ENCODE data around the gene L3MBTL4.

The L3MBTL4 gene

GRCh38 chr18:5937795-5938194 is 476.9 kb downstream of the L3MBTL4 start:
- no CpG with 5 or more reads among the region's 3 CpGs for WGBS (ENCODE audit: extremely low coverage, insufficient coverage, low lambda C conversion rate)
- Histone ChIP-seq H3K4me1 (ENCODE audit: control insufficient read depth, low read depth, low read length) (peaks cover 2% of the 10 kb centered on the region), H3K4ac (ENCODE audit: low read depth, low read length) (no peak overlapping the region), H3K27me3 (ENCODE audit: insufficient read depth, low read length, poor library complexity) (no peaks in the 10 kb centered on the region), H3K79me2 (ENCODE audit: control insufficient read depth, insufficient read depth, low read length) (no peaks in the 10 kb centered on the region), H3K23ac (ENCODE audit: low read length) (no peak overlapping the region), H4K8ac (ENCODE audit: low read depth, low read length) (no peak overlapping the region), H3K79me1 (ENCODE audit: low read length) (no peaks in the 10 kb centered on the region), H3K36me3 (ENCODE audit: control insufficient read depth, insufficient read depth, low read length) (no peaks in the 10 kb centered on the region), H3K27ac (ENCODE audit: low read depth, low read length) (no peak overlapping the region), H2BK15ac (replicated peaks; ENCODE audit: low read depth) (no peak overlapping the region), H3K4me3 (ENCODE audit: low read length) (no peak overlapping the region), H3K18ac (ENCODE audit: low read length) (no peak overlapping the region), H2BK5ac (ENCODE audit: low read length) (no peak overlapping the region), H3K4me2 (ENCODE audit: low read length) (no peak overlapping the region), H2BK120ac (ENCODE audit: low read depth, low read length) (no peak overlapping the region), H2AK5ac (ENCODE audit: low read length) (no peak overlapping the region), H3K56ac (ENCODE audit: low read length) (no peak overlapping the region), H3K9ac (ENCODE audit: low read length) (no peak overlapping the region), H4K5ac (ENCODE audit: low read length) (no peak overlapping the region)
- no peak for DNase-seq

- H3K79me1 ChIP-seq (ENCODE audit: low read length): no peaks in the 10 kb centered on the region
- DNase-seq: no peak
- no peak overlapping the region for H3K4me3 ChIP-seq (ENCODE audit: low read length)
- H3K4me2 ChIP-seq (ENCODE audit: low read length): no peak overlapping the region
- H3K18ac ChIP-seq (ENCODE audit: low read length): no peak overlapping the region
- H4K5ac ChIP-seq (ENCODE audit: low read length): no peak overlapping the region
- H2BK5ac ChIP-seq (ENCODE audit: low read length): no peak overlapping the region
- H2BK15ac ChIP-seq (replicated peaks; ENCODE audit: low read depth): no peak overlapping the region
- H3K56ac ChIP-seq (ENCODE audit: low read length): no peak overlapping the region
- H3K27me3 ChIP-seq (ENCODE audit: insufficient read depth, low read length, poor library complexity): no peaks in the 10 kb centered on the region
- no peaks in the 10 kb centered on the region for H3K36me3 ChIP-seq (ENCODE audit: control insufficient read depth, insufficient read depth, low read length)
- no peak overlapping the region for H2BK120ac ChIP-seq (ENCODE audit: low read depth, low read length)
- H3K27ac ChIP-seq (ENCODE audit: low read depth, low read length): no peak overlapping the region
- H2AK5ac ChIP-seq (ENCODE audit: low read length): no peak overlapping the region
- H3K9ac ChIP-seq (ENCODE audit: low read length): no peak overlapping the region
- WGBS (ENCODE audit: extremely low coverage, insufficient coverage, low lambda C conversion rate): no CpG with 5 or more reads among the region's 7 CpGs
- no peaks in the 10 kb centered on the region for H3K79me2 ChIP-seq (ENCODE audit: control insufficient read depth, insufficient read depth, low read length)
- no peak overlapping the region for H3K4ac ChIP-seq (ENCODE audit: low read depth, low read length)
- H3K4me1 ChIP-seq (ENCODE audit: control insufficient read depth, low read depth, low read length): peaks cover 2% of the 10 kb centered on the region
- H4K8ac ChIP-seq (ENCODE audit: low read depth, low read length): no peak overlapping the region
- no peak overlapping the region for H3K23ac ChIP-seq (ENCODE audit: low read length)
These were observed 477.6 kb downstream of the L3MBTL4 start for GRCh38 chr18:5937121-5937520.

- H3K56ac ChIP-seq (ENCODE audit: low read length): no peak overlapping the region
These were observed 483.9 kb downstream of the L3MBTL4 start for GRCh38 chr18:5930789-5931188.

GRCh38 chr18:5918205-5918858 is 496.4 kb downstream of the L3MBTL4 start:
- no peak overlapping the region for H3K27ac ChIP-seq (ENCODE audit: low read depth, low read length)
- no peak overlapping the region for H4K8ac ChIP-seq (ENCODE audit: low read depth, low read length)
- H2BK120ac ChIP-seq (ENCODE audit: low read depth, low read length): no peak overlapping the region
- H3K9ac ChIP-seq (ENCODE audit: low read length): no peak overlapping the region
- H3K23ac ChIP-seq (ENCODE audit: low read length): no peak overlapping the region
- H3K27me3 ChIP-seq (ENCODE audit: insufficient read depth, low read length, poor library complexity): no peaks in the 10 kb centered on the region
- no peak overlapping the region for H3K18ac ChIP-seq (ENCODE audit: low read length)
- no peak overlapping the region for H2AK5ac ChIP-seq (ENCODE audit: low read length)
- no peaks in the 10 kb centered on the region for H3K4me1 ChIP-seq (ENCODE audit: control insufficient read depth, low read depth, low read length)
- no peaks in the 10 kb centered on the region for H3K79me1 ChIP-seq (ENCODE audit: low read length)
- H3K4ac ChIP-seq (ENCODE audit: low read depth, low read length): no peak overlapping the region
- no peak overlapping the region for H2BK5ac ChIP-seq (ENCODE audit: low read length)
- WGBS (ENCODE audit: extremely low coverage, insufficient coverage, low lambda C conversion rate): no CpG with 5 or more reads among the region's 3 CpGs
- H3K4me3 ChIP-seq (ENCODE audit: low read length): no peak overlapping the region
- no peak for DNase-seq
- H3K4me2 ChIP-seq (ENCODE audit: low read length): no peak overlapping the region
- no peak overlapping the region for H4K5ac ChIP-seq (ENCODE audit: low read length)
- H2BK15ac ChIP-seq (replicated peaks; ENCODE audit: low read depth): no peak overlapping the region
- H3K36me3 ChIP-seq (ENCODE audit: control insufficient read depth, insufficient read depth, low read length): no peaks in the 10 kb centered on the region
- H3K56ac ChIP-seq (ENCODE audit: low read length): no peak overlapping the region
- H3K79me2 ChIP-seq (ENCODE audit: control insufficient read depth, insufficient read depth, low read length): no peaks in the 10 kb centered on the region

More at GRCh38 chr18:5930789-5931188, 483.9 kb downstream of the L3MBTL4 start:
- no peak for DNase-seq
- Histone ChIP-seq H3K4me3 (ENCODE audit: low read length) (no peak overlapping the region), H3K9ac (ENCODE audit: low read length) (no peak overlapping the region), H3K18ac (ENCODE audit: low read length) (no peak overlapping the region), H3K79me1 (ENCODE audit: low read length) (no peaks in the 10 kb centered on the region), H2BK15ac (replicated peaks; ENCODE audit: low read depth) (no peak overlapping the region), H2BK120ac (ENCODE audit: low read depth, low read length) (no peak overlapping the region), H2BK5ac (ENCODE audit: low read length) (no peak overlapping the region), H3K4me1 (ENCODE audit: control insufficient read depth, low read depth, low read length) (no peaks in the 10 kb centered on the region), H2AK5ac (ENCODE audit: low read length) (no peak overlapping the region), H3K36me3 (ENCODE audit: control insufficient read depth, insufficient read depth, low read length) (no peaks in the 10 kb centered on the region), H4K5ac (ENCODE audit: low read length) (no peak overlapping the region), H4K8ac (ENCODE audit: low read depth, low read length) (no peak overlapping the region), H3K79me2 (ENCODE audit: control insufficient read depth, insufficient read depth, low read length) (no peaks in the 10 kb centered on the region), H3K4ac (ENCODE audit: low read depth, low read length) (no peak overlapping the region), H3K27ac (ENCODE audit: low read depth, low read length) (no peak overlapping the region), H3K4me2 (ENCODE audit: low read length) (no peak overlapping the region), H3K27me3 (ENCODE audit: insufficient read depth, low read length, poor library complexity) (no peaks in the 10 kb centered on the region), H3K23ac (ENCODE audit: low read length) (no peak overlapping the region)
- WGBS (ENCODE audit: extremely low coverage, insufficient coverage, low lambda C conversion rate): no CpG with 5 or more reads among the region's 2 CpGs

DNA sequence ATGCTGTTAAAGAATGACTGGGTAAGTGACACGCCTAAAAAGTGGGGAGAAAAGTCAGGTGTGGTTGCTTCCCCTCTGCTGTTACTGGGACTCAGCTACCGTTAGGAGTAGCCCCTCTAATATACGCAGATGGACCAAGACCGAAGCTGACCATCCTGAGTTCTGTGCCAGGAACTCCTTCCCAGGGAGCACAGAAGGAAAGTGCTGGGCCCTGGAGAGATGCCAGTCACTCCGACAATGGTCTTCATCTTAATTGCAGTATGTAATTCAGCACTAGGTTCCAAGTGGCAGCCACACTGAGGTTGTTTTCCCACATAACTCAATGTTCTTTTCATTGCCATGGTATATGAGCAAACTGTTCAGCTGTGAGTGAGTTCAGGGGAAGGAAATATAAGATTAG is 499.8 kb downstream of the L3MBTL4 start:
- H3K4me3 ChIP-seq (ENCODE audit: low read length): no peak overlapping the region
- no peak overlapping the region for H2BK120ac ChIP-seq (ENCODE audit: low read depth, low read length)
- H4K5ac ChIP-seq (ENCODE audit: low read length): no peak overlapping the region
- H3K23ac ChIP-seq (ENCODE audit: low read length): no peak overlapping the region
- H3K9ac ChIP-seq (ENCODE audit: low read length): no peak overlapping the region
- H3K56ac ChIP-seq (ENCODE audit: low read length): no peak overlapping the region
- H3K4ac ChIP-seq (ENCODE audit: low read depth, low read length): no peak overlapping the region
- no peak overlapping the region for H2AK5ac ChIP-seq (ENCODE audit: low read length)
- H3K27me3 ChIP-seq (ENCODE audit: insufficient read depth, low read length, poor library complexity): no peaks in the 10 kb centered on the region
- WGBS (ENCODE audit: extremely low coverage, insufficient coverage, low lambda C conversion rate): no CpG with 5 or more reads among the region's 5 CpGs
- H3K79me2 ChIP-seq (ENCODE audit: control insufficient read depth, insufficient read depth, low read length): no peaks in the 10 kb centered on the region
- DNase-seq: no peak
- no peak overlapping the region for H3K27ac ChIP-seq (ENCODE audit: low read depth, low read length)
- H3K79me1 ChIP-seq (ENCODE audit: low read length): no peaks in the 10 kb centered on the region
- no peak overlapping the region for H3K18ac ChIP-seq (ENCODE audit: low read length)
- no peak overlapping the region for H3K4me2 ChIP-seq (ENCODE audit: low read length)
- no peaks in the 10 kb centered on the region for H3K36me3 ChIP-seq (ENCODE audit: control insufficient read depth, insufficient read depth, low read length)
- no peak overlapping the region for H4K8ac ChIP-seq (ENCODE audit: low read depth, low read length)
- no peak overlapping the region for H2BK5ac ChIP-seq (ENCODE audit: low read length)
- H3K4me1 ChIP-seq (ENCODE audit: control insufficient read depth, low read depth, low read length): no peaks in the 10 kb centered on the region
- no peak overlapping the region for H2BK15ac ChIP-seq (replicated peaks; ENCODE audit: low read depth)

GRCh38 chr18:5914016-5914415 is 500.7 kb downstream of the L3MBTL4 start:
- Histone ChIP-seq H2BK5ac (ENCODE audit: low read length) (no peak overlapping the region), H2AK5ac (ENCODE audit: low read length) (no peak overlapping the region), H3K4me3 (ENCODE audit: low read length) (no peak overlapping the region), H3K23ac (ENCODE audit: low read length) (no peak overlapping the region), H3K36me3 (ENCODE audit: control insufficient read depth, insufficient read depth, low read length) (no peaks in the 10 kb centered on the region), H3K27me3 (ENCODE audit: insufficient read depth, low read length, poor library complexity) (no peaks in the 10 kb centered on the region), H4K5ac (ENCODE audit: low read length) (no peak overlapping the region), H3K9ac (ENCODE audit: low read length) (no peak overlapping the region), H3K4me2 (ENCODE audit: low read length) (no peak overlapping the region), H2BK15ac (replicated peaks; ENCODE audit: low read depth) (no peak overlapping the region), H3K56ac (ENCODE audit: low read length) (no peak overlapping the region), H3K27ac (ENCODE audit: low read depth, low read length) (no peak overlapping the region), H3K4me1 (ENCODE audit: control insufficient read depth, low read depth, low read length) (no peaks in the 10 kb centered on the region), H3K79me1 (ENCODE audit: low read length) (no peaks in the 10 kb centered on the region), H3K79me2 (ENCODE audit: control insufficient read depth, insufficient read depth, low read length) (no peaks in the 10 kb centered on the region), H2BK120ac (ENCODE audit: low read depth, low read length) (no peak overlapping the region), H3K4ac (ENCODE audit: low read depth, low read length) (no peak overlapping the region), H3K18ac (ENCODE audit: low read length) (no peak overlapping the region), H4K8ac (ENCODE audit: low read depth, low read length) (no peak overlapping the region)
- no CpG with 5 or more reads among the region's 1 CpG for WGBS (ENCODE audit: extremely low coverage, insufficient coverage, low lambda C conversion rate)
- no peak for DNase-seq

Measured in mesendoderm (in vitro differentiated cells).